GM12892 (cell line): ENCODE measurements around the gene FOXP2.

Experiments used
- POLR2A ChIP-seq: IDR thresholded peaks from 2 replicates; pipeline ENCODE4 v1.6.1; 2011; ENCODE audit warnings: low read depth, low read length, control low read depth
- TAF1 ChIP-seq: IDR thresholded peaks from 2 replicates; pipeline ENCODE4 v1.6.1; 2011; ENCODE audit warnings: low read depth, mild to moderate bottlenecking, control low read depth, low read length, borderline replicate concordance

DNA sequence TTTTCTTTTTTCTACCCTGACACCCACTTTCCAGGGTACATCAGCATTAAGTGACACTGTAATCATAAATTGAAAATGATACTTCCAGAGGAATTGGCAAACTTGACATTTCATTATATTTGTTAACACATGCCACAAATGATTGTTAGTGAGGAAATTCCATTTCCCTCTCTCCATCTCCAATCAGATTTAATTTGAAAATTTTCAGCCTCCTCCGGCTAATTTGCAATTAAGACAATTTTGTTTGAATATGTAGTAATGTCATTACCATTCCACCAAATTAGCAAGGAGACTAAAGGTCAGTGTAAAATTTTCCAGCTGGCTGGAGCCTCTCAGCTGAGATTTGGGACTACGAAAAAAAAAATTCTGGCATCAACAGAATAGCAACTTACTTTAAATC is 242.7 kb downstream of the FOXP2 start:
- TF ChIP-seq POLR2A, result no peak
- no peak for TF ChIP-seq TAF1
